ENCODE measurements around the gene HSFX4. TPM values are rescaled to one million over a fixed set of nuclear protein-coding genes. Genes with fewer than 3 reads are reported as not detected.
"Not testable (repeated sequence)": the region's sequence is repeated elsewhere in the genome, so short reads cannot be mapped to it uniquely, and the experiment has no call there.

HSFX4 gene
- total and polyA plus RNA-seq, 2 donors (not counting 3 experiments of a cell fraction or from before 2014, with no cell fraction given): not detected

DNA sequence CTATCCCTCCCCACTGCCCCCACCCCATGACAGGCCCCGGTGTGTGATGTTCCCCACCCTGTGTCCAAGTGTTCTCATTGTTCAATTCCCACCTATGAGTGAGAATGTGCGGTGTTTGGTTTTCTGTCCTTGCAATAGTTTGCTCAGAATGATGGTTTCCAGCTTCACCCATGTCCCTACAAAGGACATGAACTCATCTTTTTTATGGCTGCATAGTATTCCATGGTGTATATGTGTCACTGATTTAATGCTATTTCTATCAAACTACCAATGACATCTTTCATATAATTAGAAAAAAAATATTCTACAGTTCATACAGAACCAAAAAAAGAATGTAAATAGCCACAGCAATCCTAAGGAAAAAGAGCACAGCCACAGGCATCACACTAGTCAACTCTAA is 38.5 kb upstream of the HSFX4 start:
- H3K9ac ChIP-seq (replicated peaks; ENCODE audit: extremely low read depth, insufficient read depth, low read length); H3K27me3 ChIP-seq (ENCODE audit: control insufficient read depth in 2 of 2, insufficient read depth in 2 of 2, low read length in 2 of 2); H2AFZ ChIP-seq (ENCODE audit: low read depth, low read length); H4K20me1 ChIP-seq (replicated peaks; ENCODE audit: control insufficient read depth, extremely low read depth, insufficient read depth, low read length); CTCF ChIA-PET; H3K9me3 ChIP-seq (replicated peaks; ENCODE audit: control insufficient read depth, insufficient read depth, low read length); H3K36me3 ChIP-seq (ENCODE audit: control insufficient read depth in 2 of 2, extremely low read depth in 1 of 2, insufficient read depth in 2 of 2, low read length in 2 of 2); BruUV-seq (replicated peaks); H3K9me1 ChIP-seq (replicated peaks; ENCODE audit: control insufficient read depth, extremely low read depth, insufficient read depth, low read length); H3K4me2 ChIP-seq (ENCODE audit: insufficient read depth, low read length); FAIRE-seq; H3K4me3 ChIP-seq (replicated peaks in 1 of 3; ENCODE audit: insufficient read depth in 1 of 3, low read depth in 1 of 3, low read length in 3 of 3); intact Hi-C loops (cut with micrococcal nuclease); DNase-seq (ENCODE audit: low read depth, low spot score); H3K27ac ChIP-seq (ENCODE audit: insufficient read depth, low read depth, low read length); dilution Hi-C loops (cut with MboI; ENCODE audit: extremely low pct_ligation_motif_present, low sequenced_read_pairs); POLR2A ChIA-PET; H3K4me1 ChIP-seq (ENCODE audit: control insufficient read depth, extremely low read depth, insufficient read depth, low read length); H3K79me2 ChIP-seq (ENCODE audit: control insufficient read depth, insufficient read depth, low read length): not testable (repeated sequence)

DNA sequence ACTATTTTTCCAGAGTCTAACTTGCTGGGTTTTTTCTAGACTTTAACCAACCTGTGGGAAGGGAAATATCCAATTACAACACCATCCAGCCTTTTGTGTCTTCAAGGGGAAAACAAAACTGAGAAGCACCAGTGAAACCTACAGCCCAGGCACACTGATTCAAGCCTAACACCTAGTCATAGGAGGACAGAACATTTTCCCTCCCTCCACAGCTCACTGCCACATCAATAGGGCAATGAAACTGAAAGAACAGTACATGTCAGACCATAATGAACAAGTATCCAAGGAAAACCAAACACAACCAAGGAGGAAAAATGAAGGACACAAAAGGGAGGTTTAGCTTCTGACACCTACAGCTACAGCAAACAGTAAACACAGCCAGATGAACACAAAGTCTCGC is 30.8 kb upstream of the HSFX4 start:
- Histone ChIP-seq H3K27ac (ENCODE audit: insufficient read depth, low read depth, low read length) (no peak overlapping the region), H3K9ac (replicated peaks; ENCODE audit: extremely low read depth, insufficient read depth, low read length) (no peak overlapping the region), H3K9me1 (replicated peaks; ENCODE audit: control insufficient read depth, extremely low read depth, insufficient read depth, low read length) (no peaks in the 10 kb centered on the region), H2AFZ (ENCODE audit: low read depth, low read length) (no peak overlapping the region), H3K36me3 (ENCODE audit: control insufficient read depth in 2 of 2, extremely low read depth in 1 of 2, insufficient read depth in 2 of 2, low read length in 2 of 2) (no peaks in the 10 kb centered on the region), H3K27me3 (ENCODE audit: control insufficient read depth in 2 of 2, insufficient read depth in 2 of 2, low read length in 2 of 2) (peaks cover 0 to 1% of the 10 kb centered on the region in 2 experiments), H3K4me3 (replicated peaks in 1 of 3; ENCODE audit: insufficient read depth in 1 of 3, low read depth in 1 of 3, low read length in 3 of 3) (no peak overlapping the region), H3K4me1 (ENCODE audit: control insufficient read depth, extremely low read depth, insufficient read depth, low read length) (no peaks in the 10 kb centered on the region), H4K20me1 (replicated peaks; ENCODE audit: control insufficient read depth, extremely low read depth, insufficient read depth, low read length) (no peaks in the 10 kb centered on the region), H3K9me3 (replicated peaks; ENCODE audit: control insufficient read depth, insufficient read depth, low read length) (no peaks in the 10 kb centered on the region), H3K4me2 (ENCODE audit: insufficient read depth, low read length) (no peak overlapping the region), H3K79me2 (ENCODE audit: control insufficient read depth, insufficient read depth, low read length) (no peaks in the 10 kb centered on the region)
- CTCF ChIA-PET: no interaction called here
- dilution Hi-C loops (cut with MboI; ENCODE audit: extremely low pct_ligation_motif_present, low sequenced_read_pairs): no loop called here
- BruUV-seq (replicated peaks): no TSS peak
- TF ChIP-seq POLR2AphosphoS5 (IDR thresholded peaks at IDR 0.05; ENCODE audit: insufficient read depth, low read depth, low read length) (no peak), FOS (IDR thresholded peaks at IDR 0.05; ENCODE audit: borderline replicate concordance, insufficient read depth, low read length) (no peak), JUN (IDR thresholded peaks at IDR 0.05; ENCODE audit: borderline replicate concordance, insufficient read depth, insufficient read length, low read depth) (no peak), CTCF (IDR thresholded peaks at IDR 0.05; ENCODE audit: extremely low read depth in 1 of 2, insufficient read depth in 1 of 2, low read depth in 1 of 2, low read length in 2 of 2) (no peak), POLR2A (IDR thresholded peaks at IDR 0.05; ENCODE audit: low read depth, low read length) (no peak), EZH2 (IDR thresholded peaks at IDR 0.05; ENCODE audit: borderline replicate concordance, low read depth, low read length, severe bottlenecking) (no peak), GATA2 (IDR thresholded peaks at IDR 0.05; ENCODE audit: insufficient read depth, insufficient read length, low read depth, low read length) (no peak)
- TF ChIP-seq, protein P1, sequence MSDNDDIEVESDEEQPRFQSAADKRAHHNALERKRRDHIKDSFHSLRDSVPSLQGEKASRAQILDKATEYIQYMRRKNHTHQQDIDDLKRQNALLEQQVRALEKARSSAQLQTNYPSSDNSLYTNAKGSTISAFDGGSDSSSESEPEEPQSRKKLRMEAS (IDR thresholded peaks at IDR 0.05; ENCODE audit: insufficient read depth, insufficient read length): no peak
- POLR2A ChIA-PET: no interaction called here
- intact Hi-C loops (cut with micrococcal nuclease): no loop called here
- no peak for FAIRE-seq
- no peak for DNase-seq (ENCODE audit: low read depth, low spot score)

Measured in endothelial cell of umbilical vein (primary cell).